ENCODE data around the gene MTFMT.
A peak's percentile ranks its signal among the peaks of the same experiment; 100 is the strongest.

MTFMT gene

DNA sequence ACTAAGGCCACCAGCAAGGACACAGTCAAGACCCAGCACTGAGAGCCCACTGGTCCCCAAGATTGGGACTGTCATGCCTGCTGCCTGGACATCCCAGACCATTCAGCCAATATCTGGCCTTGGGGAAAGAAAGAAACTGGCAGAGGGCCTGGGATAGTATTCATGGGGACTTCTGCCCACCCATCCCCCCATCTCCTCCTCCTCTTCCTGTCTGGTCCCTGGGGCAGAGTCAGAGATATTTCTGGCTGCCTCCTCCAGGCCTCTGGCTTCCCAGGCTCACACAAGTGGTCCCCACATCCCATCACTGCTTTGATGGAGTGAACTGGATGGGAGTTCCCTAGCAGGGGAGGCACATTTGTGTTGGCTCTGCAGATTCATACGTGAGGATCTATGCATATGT, 42.6 kb upstream of the MTFMT start:
- DNase-seq (ENCODE audit: low read depth): peak; percentile 61
- TF ChIP-seq CTCF (conservative IDR thresholded peaks at IDR 0.05; ENCODE audit: control insufficient read depth, insufficient read depth, low read depth, low read length): no peak
- no peak overlapping the region for H3K4me3 ChIP-seq (ENCODE audit: control insufficient read depth, low read depth, low read length)

DNA sequence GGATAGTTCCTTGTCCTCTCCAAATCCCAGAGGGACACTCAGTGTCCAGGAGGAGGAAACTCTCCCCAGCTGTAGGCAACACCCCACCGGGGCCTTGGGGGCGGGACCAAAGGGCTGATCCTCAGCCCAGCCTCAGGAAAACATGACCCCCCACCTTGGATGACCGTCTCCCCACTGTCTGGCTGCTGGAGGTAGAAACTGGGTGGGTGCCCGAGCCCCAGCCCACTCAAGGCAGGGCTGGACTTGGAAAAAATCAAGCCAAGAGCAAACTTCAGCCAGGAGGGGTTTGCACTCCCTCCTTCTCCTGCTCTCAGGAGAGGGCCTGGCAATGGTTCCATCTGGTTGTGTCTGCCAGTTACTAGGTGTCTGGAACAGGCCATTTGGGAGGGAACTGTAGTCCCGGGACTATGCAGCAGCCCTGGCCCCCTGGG, 42.0 kb upstream of the MTFMT start:
- no peak overlapping the region for H3K4me3 ChIP-seq (ENCODE audit: control insufficient read depth, low read depth, low read length)
- TF ChIP-seq CTCF (conservative IDR thresholded peaks at IDR 0.05; ENCODE audit: control insufficient read depth, insufficient read depth, low read depth, low read length): no peak
- DNase-seq (ENCODE audit: low read depth): peak; percentile 37

- no peak for DNase-seq (ENCODE audit: low read depth)
- no peak overlapping the region for H3K4me3 ChIP-seq (ENCODE audit: control insufficient read depth, low read depth, low read length)
- TF ChIP-seq CTCF (conservative IDR thresholded peaks at IDR 0.05; ENCODE audit: control insufficient read depth, insufficient read depth, low read depth, low read length): no peak
These were observed 40.5 kb upstream of the MTFMT start for GRCh38 chr15:65069779-65070546.

GRCh38 chr15:65069179-65069578, 39.7 kb upstream of the MTFMT start:
- peak; percentile 99 for DNase-seq (ENCODE audit: low read depth)
- TF ChIP-seq CTCF (conservative IDR thresholded peaks at IDR 0.05; ENCODE audit: control insufficient read depth, insufficient read depth, low read depth, low read length): no peak

DNA sequence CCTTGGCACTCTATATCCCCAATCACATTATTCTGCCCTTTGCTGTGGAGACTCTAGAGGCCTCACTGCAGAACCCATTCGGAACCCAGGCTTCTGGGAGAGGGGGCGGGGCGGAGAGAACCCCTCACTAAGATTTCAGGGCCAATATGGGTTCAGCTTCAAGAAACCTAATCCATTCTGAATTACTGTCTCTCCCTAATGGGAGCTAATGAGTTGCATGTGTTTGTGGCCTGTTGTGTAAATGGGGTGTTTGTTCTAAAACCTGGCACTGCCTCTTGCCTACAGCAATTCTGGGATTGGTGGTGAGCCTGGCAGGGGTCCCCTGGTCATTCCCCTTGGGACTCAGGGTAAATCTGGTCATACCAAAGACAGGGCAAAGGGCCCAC, 39.0 kb upstream of the MTFMT start:
- TF ChIP-seq CTCF (conservative IDR thresholded peaks at IDR 0.05; ENCODE audit: control insufficient read depth, insufficient read depth, low read depth, low read length): no peak
- H3K4me3 ChIP-seq (ENCODE audit: control insufficient read depth, low read depth, low read length): no peak overlapping the region
- peak; percentile 42 for DNase-seq (ENCODE audit: low read depth)

More at GRCh38 chr15:65069179-65069578, 39.7 kb upstream of the MTFMT start:
- no peak overlapping the region for H3K4me3 ChIP-seq (ENCODE audit: control insufficient read depth, low read depth, low read length)

DNA sequence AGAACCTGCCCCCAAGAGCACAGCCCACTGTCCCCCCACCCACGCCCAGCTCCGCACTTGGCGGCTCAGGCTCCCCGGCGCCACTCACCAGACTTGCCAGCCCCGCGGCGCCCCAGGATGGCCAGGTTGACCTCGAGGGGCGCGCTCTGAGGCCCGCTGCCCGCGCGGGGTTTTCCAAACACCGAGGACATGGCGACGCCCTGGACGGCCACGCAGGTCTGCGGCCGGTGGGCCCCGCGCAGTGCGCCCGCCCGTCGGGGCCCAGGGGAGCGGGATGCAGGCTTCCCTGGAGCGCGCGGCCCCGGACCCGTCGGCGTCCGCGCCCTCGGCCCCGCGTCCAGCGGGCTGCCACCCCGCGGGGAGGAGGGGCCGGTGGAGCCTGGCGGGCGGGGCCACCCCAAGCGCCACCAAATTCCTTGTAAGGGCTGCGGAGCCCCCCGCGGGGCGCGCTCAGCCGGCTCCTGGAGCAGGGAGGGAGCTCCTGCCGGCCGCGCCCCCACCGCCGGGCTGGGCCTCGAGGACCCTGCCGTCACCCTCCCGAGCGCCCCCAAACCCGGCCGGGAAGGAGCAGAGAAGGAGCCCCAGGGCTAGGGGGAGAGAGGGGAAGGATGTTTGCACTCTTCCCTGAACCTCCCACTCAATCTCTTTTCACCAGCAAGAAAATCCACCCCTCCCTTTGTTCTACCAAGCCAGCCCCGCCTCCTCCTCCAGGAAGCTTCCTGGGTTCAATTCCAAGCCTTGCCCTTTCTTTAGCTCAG, 38.4 kb upstream of the MTFMT start, which contains the start of gene RASL12:
TSS of gene RASL12 (minus strand) at position 347 of the 758 bp plus-strand sequence. CDS start at position 191, 156 bp downstream.
- peak within 1 kb of the TSS; percentile 16 for H3K4me3 ChIP-seq (ENCODE audit: control insufficient read depth, low read depth, low read length)
- no peak for DNase-seq (ENCODE audit: low read depth)
- TF ChIP-seq CTCF (conservative IDR thresholded peaks at IDR 0.05; ENCODE audit: control insufficient read depth, insufficient read depth, low read depth, low read length): no peak
